GM19035 (cell line): ENCODE results near the gene EHBP1.
"Not testable (repeated sequence)": the region's sequence is repeated elsewhere in the genome, so short reads cannot be mapped to it uniquely, and the experiment has no call there.

Source experiments
- ATAC-seq: cut with Tn5 transposase; IDR thresholded peaks from one replicate; pipeline ENCODE4 v1.9.1; 2021; ENCODE audit not compliant: unreplicated experiment

EHBP1 gene

DNA sequence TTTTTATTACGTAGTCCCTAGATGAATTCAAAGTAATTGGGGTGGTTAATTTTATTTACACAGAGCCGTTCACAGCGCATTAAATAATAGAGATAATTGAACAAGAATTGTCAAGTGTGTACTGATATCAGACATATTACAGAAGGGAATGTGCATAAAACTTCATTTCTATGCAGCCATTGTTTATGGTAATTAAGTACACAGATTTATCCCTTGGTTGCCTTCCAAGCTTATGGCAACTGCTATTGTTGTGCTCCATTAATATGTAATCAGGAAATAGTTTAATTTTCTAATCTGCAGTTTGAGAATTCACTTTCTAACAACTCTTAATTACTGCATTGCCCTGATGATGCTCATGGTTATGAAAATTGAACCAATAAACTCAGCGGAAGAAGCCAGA lies 297.8 kb downstream of the EHBP1 start:
- no peak for ATAC-seq

DNA sequence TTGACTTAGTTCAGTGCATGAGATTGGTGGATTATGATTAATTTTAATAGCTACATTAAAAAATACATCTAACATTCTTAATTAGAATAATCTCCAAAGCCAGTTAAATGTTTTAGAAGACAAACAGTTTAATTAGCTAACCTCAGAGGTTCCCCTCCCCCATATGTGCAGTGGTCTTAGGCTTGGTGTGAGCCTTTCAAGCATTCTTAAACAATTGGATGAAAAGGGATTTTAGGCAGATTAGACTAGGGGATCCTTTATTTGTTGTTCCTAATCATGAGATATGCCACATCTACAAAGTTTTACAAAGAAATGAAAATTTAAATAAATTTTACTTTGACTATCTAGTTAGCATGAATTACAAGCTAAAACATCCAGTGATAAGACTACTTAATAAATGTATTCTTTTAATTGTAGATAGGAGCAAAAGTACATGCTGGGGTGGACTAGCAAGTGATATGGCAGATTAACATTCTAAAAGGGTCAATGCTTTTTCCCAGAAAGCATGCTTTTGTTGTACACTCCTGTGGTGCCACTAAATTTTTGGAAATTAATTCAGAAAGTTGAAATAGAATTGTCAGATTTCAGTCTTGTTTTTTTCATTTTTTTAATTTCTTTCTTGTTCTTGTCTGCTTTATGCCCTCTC lies 302.4 kb downstream of the EHBP1 start:
- no peak for ATAC-seq

DNA sequence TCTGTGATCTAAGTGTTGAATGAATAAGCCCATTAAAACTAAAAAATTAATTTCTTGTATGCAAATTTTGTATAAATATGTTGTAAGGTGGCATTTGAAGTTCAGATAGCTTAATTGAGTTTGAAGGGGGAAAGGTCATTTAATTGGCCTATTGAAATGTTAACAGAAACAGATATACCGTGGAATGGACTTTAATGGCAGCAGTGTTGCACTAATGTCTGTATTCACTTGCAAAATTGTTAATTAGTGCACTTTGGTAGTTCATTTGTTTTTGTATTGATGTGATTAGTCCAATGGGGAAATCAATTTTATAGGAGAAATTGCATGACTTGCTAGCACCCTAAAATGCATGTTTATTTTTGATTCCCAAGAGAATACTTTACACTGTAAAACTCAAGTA lies 303.3 kb downstream of the EHBP1 start:
- no peak for ATAC-seq

DNA sequence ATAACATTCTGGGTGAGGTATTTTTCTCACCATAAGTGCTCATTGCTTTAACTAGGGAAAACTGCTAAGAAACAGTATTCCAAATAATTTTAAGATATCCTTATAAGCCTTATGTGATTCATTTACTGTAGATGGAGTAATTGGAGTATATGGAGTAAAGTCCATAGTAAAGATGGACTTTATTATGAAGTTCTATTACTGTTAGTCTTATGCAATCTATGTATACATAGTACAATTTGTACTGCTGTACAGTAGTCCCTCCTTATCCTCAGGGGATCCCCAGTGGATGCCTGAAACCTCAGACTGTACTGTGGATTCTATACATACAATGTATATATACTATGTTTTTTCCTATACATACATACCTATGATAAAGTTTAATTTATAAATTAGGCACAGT lies 304.0 kb downstream of the EHBP1 start:
- no peak for ATAC-seq

DNA sequence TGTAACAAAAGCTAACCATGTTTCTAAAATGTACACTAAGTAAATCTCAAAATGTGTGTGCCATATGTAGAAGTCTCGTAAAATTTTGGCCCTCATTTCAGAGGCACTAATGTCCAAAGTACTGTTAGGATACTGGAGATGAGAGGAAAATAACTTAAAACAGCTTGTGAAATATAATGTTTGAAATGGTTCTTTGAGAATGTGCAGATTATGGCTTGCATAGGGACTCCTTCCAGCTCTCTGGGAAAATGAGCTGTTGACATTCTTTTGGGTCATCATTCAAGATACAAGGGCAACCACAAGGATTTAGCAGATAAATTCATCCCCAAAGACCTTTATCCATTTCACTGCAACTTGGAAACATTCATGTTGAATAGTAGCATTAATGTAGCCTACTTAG lies 307.0 kb downstream of the EHBP1 start:
- no peak for ATAC-seq

DNA sequence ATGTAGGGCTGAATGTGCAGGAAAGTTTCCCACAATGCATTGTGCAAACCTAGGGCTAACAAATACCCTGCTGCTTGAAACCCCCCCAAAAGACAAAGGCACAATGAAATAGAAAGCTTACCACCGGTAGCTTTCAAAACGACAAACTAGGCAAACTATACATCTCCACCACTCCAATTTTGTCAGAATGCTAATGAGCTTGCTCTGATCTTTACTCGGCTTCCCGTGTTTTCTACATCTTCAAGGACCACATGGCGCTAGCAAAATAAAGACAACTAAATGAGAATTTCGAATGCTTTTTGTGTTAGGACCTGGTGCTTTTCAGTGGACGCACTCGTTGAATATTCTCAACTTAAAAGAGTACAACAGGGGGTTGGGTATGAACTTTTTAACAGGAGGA lies 307.9 kb downstream of the EHBP1 start:
- ATAC-seq, result no peak

DNA sequence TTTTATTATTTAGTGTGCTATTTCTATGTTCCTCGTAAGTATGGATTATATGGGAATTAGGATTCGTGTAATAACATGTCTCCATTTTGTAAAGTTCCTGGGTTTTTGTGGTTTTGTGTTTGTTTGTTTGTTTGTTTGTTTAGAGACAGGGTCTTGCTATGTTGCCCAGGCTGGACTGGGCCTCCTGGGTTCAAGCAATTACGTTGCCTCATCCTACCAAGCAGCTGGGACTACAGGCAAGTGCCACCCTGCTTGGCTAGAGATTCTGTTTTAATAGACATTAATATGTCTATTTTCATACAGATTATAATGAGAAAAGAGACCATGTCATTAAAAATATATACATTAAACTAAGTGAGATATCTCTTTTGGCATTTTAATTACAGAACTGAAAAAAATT lies 309.9 kb downstream of the EHBP1 start:
- no peak for ATAC-seq

DNA sequence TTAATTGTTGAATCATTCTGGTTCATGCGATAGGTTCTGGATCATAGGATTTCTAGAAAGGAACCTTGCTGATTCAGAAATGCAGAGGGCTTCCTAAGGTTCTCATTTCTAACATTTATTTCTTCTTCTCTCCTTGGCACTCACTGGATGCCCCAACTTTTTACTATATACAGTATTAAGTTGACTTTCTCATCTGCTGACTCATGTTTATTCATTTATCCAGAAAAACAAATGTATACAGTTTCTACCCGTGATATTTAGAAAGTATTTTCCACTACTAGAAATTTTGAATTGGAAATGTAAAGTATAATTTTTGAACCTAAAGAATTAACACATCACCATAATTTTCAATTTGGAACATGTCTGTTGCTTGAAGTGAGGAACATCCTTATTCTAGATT lies 312.9 kb downstream of the EHBP1 start:
- no peak for ATAC-seq

DNA sequence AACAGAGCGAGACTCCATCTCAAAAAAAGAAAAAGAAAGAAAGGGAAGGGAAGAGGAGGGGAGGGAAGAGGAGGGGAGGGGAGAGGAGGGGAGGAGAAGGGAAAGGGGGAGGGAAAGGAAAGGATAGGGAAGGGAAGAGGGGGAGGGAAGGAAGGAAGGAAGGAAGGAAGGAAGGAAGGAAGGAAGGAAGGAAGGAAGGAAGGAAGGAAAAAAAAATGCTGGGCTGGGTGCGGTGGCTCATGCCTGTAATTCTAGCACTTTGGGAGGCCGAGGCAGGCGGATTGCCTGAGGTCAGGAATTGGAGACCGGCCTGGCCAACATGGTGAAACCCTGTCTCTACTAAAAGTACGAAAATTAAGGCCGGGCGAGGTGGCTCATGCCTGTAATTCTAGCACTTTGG lies 314.2 kb downstream of the EHBP1 start:
- ATAC-seq, result not testable (repeated sequence)

DNA sequence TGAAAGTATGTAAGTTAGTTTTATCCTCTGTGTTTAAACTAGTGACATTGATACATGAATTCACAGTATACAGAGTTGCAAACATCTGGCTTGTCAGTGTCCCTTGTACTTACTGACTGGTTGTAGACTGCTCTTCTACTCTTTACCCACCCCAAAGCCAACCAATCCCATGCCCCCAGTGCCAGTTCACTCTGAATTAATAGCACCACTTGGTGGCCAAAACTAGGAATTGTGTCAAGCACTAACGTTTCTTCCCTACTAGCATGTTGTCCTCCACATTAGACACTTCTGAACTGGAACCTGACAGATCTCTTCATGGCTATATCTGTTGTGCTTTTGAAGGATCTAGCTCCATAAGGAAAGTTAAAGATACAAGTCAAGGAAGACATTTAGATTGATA lies 317.9 kb downstream of the EHBP1 start:
- no peak for ATAC-seq

DNA sequence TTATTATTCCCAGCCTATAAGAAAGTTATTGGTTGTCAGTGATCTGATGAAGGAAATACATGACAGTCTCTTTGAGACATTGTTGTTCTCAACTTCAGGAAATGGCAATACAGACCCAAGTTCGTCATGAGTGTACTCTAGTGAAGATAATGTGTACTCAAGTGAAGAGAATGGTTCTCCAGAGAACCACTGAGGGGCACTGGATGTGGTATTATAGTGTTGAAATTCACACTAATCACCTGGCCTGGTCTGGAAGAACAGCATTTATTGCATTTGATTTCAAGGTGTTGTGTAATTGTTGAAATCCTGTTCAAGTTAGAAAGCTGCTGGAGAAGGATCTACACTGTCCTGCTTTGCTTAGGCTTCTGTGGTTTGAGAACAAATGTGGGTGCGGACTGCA lies 321.7 kb downstream of the EHBP1 start:
- no peak for ATAC-seq

DNA sequence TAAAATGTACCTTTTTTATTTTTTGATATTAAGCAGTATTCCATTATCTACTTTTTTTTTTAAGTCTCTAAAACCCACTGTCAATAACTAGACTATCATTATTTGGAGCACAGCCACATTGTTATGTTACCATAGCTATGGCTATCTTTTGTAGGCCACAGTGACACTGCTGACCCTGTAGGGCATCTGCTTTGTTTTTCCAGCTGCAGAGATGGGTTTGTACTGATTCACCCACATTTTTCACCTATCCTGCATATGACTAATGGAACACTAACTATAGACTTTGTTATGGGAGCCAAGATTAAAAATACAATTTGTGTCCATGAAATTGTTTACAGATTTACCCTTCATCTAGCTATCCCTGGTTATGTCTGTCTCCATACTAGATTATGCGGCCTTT lies 323.5 kb downstream of the EHBP1 start:
- no peak for ATAC-seq

DNA sequence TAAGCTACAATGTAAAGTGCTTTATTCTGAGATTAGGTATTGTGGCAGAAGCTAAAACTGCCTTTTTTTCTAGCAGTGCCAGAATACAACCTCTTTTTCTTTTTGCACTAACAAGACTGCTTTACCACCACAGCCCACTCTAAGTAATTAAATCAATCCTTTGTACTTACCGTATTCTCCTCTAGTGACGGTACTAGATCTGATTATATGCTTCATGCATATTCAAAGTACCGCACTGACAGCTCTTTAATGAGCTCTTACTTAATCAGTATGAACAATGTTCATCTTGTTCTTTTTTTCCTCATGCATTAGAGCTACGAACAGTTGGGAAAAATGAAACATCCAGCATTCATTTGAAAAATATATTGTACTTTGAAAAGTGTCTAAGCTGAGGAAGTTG lies 329.0 kb downstream of the EHBP1 start:
- ATAC-seq, result no peak

DNA sequence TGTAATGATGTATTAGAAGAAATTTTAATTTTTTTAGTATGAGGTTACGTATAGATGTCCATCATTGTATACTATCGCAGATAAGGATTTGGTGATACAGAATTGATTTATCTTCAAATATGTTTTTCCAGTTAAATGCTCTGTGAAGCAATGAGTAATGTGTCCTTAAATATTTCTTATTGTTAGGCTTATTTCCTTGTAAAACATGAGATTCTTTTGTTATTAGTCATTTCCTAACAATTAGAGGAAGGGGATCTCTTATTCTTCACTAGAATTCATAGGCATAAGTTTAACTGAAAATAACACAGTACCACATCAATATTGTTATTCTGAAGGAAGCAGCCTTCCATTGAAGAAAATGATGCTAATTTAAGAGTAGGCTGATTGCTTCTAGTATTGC lies 329.7 kb downstream of the EHBP1 start:
- ATAC-seq, result no peak

DNA sequence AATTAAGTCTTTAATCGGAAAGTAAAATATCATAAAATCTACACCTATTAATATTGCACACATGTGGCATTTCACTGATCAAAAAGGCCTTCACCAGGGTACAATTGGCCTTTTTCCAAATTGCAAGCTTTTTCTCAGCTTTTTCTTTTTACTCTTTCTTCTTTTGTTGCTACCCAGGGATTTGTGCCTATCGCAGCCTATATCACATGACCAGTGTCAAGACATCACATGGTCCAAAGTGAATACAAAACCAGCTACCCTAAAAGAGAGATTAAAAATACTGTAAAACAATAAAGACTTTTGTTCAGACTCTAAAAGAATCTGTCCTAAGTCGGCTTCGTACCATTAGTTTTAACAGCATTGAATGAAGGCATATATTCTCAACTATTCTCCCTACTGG lies 330.1 kb downstream of the EHBP1 start:
- ATAC-seq, result no peak

DNA sequence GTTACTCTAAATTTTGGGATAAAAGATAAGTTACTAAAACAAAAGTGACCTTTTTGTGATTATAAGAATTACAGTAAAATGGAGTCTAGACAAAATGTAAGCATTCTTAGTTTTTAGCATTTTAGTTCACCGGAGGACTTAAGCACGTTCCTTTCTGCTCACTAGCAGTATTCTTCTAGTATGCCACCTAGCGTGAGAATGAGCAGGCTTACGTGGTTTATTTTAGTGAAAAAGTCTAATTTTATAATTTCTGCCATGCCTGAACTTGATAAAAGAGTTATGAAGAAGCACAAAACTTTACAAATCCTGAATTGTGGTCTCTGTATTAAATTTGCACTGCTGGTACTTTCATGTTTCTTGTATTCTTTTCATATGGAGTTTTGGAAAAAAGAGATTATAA lies 332.5 kb downstream of the EHBP1 start:
- ATAC-seq, result no peak

DNA sequence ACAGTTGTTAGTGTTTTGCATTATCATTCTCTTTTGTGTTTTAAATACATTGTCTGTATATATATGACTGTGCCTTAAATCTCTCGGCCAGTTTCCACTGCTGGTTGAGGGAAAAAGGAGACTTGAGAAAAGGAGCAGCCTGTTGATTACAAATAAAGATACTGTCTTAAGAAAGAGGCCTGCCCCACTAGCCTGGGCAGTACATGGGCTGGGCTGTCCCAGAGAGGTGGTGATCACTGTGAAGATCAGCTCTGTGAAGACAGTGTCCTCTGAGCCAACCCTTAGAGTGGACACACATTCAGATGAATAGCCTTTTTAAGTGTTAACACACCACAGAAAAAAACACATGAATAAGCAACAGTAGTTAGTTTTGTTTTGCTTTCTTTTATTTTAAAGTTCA lies 335.1 kb downstream of the EHBP1 start:
- ATAC-seq, result no peak

DNA sequence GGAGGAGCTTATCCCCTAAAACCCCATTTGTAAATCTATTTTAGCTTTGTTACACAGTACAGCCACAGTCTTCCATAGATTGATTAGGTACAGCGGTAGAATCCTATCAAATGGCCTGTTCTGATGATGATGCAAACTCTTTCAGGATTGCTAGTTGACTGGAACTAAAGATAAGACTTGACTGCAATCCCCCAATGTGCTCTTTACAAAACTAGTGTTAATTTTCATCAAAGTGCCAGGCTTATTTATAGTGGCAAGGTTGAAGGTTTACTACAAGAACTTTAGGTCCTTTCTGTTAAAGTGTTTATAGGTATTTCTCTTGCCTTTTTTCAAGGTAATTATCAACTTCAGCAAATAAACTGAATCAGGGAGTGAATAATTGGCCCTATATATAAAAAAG lies 336.1 kb downstream of the EHBP1 start:
- ATAC-seq, result no peak

DNA sequence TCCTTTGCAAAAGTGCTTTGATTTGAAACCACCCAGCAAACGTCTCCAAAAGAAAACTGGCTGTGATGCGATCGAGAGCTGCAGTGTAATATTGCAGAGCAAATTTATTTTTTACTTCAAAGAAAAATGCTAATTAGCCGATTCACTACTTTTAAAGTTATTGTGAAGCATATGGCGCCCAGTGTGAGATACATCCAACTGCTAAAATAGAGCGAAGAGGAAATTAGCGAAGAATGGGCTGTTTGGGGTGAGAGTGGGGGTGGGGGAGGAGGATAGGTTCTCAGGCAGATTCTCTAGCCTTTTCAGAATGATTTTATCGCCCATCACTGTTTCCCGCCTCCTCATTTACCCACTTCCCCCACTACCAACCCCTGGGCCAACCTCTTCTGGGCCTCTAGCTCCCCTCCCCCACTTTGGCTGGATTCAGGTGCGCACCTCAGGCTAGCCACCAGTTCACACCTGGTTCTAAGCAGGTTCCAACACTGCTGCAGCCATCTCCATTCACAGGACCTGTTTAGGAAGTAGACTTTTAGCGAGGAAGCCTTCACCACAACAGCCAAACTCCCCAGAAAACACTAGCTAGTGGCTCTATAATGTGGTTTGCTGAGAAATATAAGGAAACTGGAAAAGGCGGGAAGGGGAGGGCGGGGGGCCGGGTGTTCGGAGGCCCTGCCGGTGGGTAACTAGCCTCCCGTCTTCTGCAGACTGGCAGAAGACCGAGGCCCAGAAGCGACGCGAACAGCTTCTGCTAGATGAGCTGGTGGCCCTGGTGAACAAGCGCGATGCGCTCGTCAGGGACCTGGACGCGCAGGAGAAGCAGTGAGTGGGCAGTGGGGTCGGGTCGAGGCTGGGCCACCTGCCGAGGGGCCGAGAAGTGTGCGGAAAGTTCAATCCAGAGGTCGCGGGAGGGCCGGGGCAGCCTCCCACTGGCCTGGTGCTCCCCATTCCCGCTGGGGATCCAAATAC lies 339.1 kb downstream of the EHBP1 start:
- no peak for ATAC-seq

DNA sequence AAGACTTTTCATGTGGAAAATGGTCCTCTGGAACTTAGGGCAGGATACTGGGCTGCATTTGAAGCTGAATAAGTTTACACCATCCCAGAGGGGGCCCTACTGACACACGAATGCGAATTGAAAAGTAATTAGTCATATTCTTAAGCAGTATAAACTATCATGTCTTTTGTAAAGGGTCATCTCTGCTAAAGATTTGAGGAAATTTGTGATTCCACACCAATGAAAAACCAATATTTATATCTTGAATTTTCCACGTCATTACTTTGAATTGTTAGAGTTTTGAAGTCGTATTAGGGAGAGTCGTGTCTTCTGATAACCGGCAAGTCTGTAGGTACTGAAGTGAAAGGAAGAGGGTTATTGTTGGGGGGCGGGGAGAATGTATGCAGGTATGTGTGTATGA lies 341.0 kb downstream of the EHBP1 start:
- ATAC-seq, result no peak

DNA sequence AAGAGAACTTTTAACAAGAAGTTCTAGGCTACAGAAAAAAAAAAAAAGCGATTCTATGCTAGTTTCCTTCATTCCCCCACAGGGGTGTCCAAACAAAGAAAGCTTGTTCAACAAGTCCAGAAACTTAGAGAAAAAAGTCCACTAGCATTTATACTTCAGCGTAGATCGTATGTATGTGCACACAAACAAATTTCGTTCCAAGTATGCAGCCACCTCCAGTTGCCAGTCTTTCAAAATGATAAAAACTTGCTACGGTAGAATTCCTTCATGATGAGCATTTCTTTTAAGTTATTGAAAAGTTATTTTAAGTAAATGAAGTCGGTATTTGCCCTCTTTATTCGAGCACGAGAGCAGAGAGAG lies 341.4 kb downstream of the EHBP1 start:
- no peak for ATAC-seq
